Ovary (tissue), 9 donors: ENCODE results near the gene VPS52. TPM values are rescaled to one million over a fixed set of nuclear protein-coding genes. Genes with fewer than 3 reads are reported as not detected.
A peak's percentile ranks its signal among the peaks of the same experiment; 100 is the strongest.

ENCODE experiments used
- DNase-seq, 5 donors: peaks; one replicate each; pipeline ENCODE4 v3.0.0-alpha.2; 2019 to 2020
- H3K27ac ChIP-seq, 2 donors: fragments of 200-600 bp; one replicate each; pipeline versions ENCODE4 v1.5.1 to v1.8.0; 2019 to 2022
- H3K27me3 ChIP-seq: fragments of 200-600 bp; one replicate; pipeline ENCODE4 v1.8.0; 2022
- H3K36me3 ChIP-seq: fragments of 200-600 bp; sonication (generic); one replicate; pipeline ENCODE4 v1.5.1; 2019
- H3K4me1 ChIP-seq: one replicate; pipeline ENCODE4 v1.8.1; 2013; ENCODE audit warnings: mild to moderate bottlenecking, moderate library complexity; ENCODE audit not compliant: insufficient read depth
- H3K4me3 ChIP-seq: fragments of 200-600 bp; sonication (generic); one replicate; pipeline ENCODE4 v1.5.1; 2017
- H3K9me3 ChIP-seq, 2 donors: fragments of 200-600 bp in 1 of 2; sonication (generic) in 1 of 2; one replicate each; pipeline versions ENCODE4 v1.5.1 to v1.8.1; 2013 to 2019; ENCODE audit warnings: mild to moderate bottlenecking in 1 of 2, moderate library complexity in 1 of 2
- CTCF ChIP-seq, 3 donors: fragments of 450-650 bp in 2 of 3; fragments of 200-600 bp in 1 of 3; IDR thresholded peaks; one replicate each; pipeline versions ENCODE4 v1.5.1 to v1.8.0; 2016 to 2022; ENCODE audit warnings: antibody characterized with exemption in 3 of 3, mild to moderate bottlenecking in 1 of 3
- EP300 ChIP-seq: sonication (generic); formaldehyde crosslinking; IDR thresholded peaks from one replicate; pipeline ENCODE4 v1.6.1; 2017; ENCODE audit warnings: antibody characterized with exemption
- POLR2A ChIP-seq: fragments of 450-650 bp; IDR thresholded peaks from one replicate; pipeline ENCODE4 v1.6.1; 2017; ENCODE audit warnings: antibody characterized with exemption, mild to moderate bottlenecking, moderate library complexity
- WGBS, 3 donors: extraction: QIAGEN DNeasy Blood & Tissue Kit in 1 of 3; methylation state at CpG; one replicate each; pipeline versions ENCODE4 v1.1.5 to v1.1.7; 2013 to 2017; 5-methylcytosine and 5-hydroxymethylcytosine counted together
- intact Hi-C, 4 donors: fragments of 100-400 bp; cut with DNase I; formaldehyde crosslinking; loops; one replicate each; pipeline versions ENCODE4 v1.11.0 to v1.15.1; 2022 to 2023
- polyA plus RNA-seq, 2 donors: library from polyadenylated mRNA; stranded (reverse); fragments of 200-250 nt in 1 of 2; fragments of 350-450 nt in 1 of 2; fragmentation: Illumina TruSeq in 1 of 2; extraction: RNeasy Lipid Tissue Mini Kit (QIAGEN cat#74804) in 1 of 2; gene quantifications; one replicate each; pipeline ENCODE4 v1.2.3, GENCODE V29; 2013 to 2014
- total RNA-seq, 7 donors: library from RNA; depleted of rRNA in 2 of 7; stranded (reverse); fragments of >200 nt in 2 of 7; fragmentation: NEBNext Ultra II Directional in 3 of 7; extraction: Animal tissue kit (Norgen Biotek cat#: 25700) in 3 of 7; gene quantifications; one replicate each; pipeline versions ENCODE4 v1.1.0 to v1.2.4, GENCODE V29; 2016 to 2023
- donor health status: DM: no; HTN: no; CAD: no; lungs with moderate emphysema.
- donor health status: DM: no; HTN: no; CAD: no.
- donor health status: Bipolar disorder and iron deficiency.
- donor health status: DM: yes; HTN: yes; CAD: no.
- donor health status: DM: no; HTN: no; CAD: no.
- donor health status: DM: yes; HTN: yes; CAD: no.

The VPS52 gene
- total and polyA plus RNA-seq, 9 donors, result 24.0 to 56.7 (median 45.2) TPM

GRCh38 chr6:33290459-33290858 lies 18.8 kb upstream of the VPS52 start:
- no peaks in the 10 kb centered on the region for H3K27me3 ChIP-seq
- peak overlapping the region; percentile 88 for H3K4me3 ChIP-seq
- H3K9me3 ChIP-seq, result no peaks in the 10 kb centered on the region
- peaks cover 6% of the 10 kb centered on the region for H3K4me1 ChIP-seq
- WGBS, 3 donors, result 55 to 64% (median 61%) methylated on average over 7 of the region's 7 CpGs
- H3K27ac ChIP-seq, result no peak overlapping the region
- intact Hi-C loops, result loop anchor here in 1 of 4 donors (10.0 kb wide), 1 partner anchor 124 kb away; the partner anchor contains the start of genes CUTA and PHF1
- DNase-seq, result peak in 1 of 5 donors; percentile 47
- H3K36me3 ChIP-seq, result no peaks in the 10 kb centered on the region
- TF ChIP-seq CTCF (IDR thresholded peaks at IDR 0.05) (no peak), EP300 (no peak), POLR2A (no peak)

DNA sequence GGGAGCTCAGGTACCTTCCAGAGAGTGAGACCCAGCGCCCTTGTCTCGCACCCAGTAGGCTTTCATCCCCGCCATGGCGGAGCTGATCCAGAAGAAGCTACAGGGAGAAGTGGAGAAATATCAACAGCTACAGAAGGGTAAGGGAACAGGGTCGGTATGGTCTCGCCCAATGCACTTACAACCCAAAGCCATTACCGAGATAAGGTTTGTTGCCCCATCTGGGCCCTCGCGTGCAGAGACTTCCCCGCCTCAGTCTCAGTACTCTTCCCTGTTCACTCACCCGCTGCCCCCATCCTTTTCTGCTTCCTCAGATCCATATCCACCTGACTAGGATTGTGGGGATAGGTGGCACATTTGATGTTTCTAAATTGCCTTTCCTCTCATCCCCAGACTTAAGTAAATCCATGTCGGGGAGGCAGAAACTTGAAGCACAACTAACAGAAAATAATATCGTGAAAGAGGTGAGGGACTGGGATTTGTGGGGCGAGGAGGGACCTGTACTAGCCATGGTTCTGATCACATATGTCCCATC lies 18.2 kb upstream of the VPS52 start:
- H3K27ac ChIP-seq, result peak overlapping the region in 1 of 2 donors; percentile 69
- WGBS, 3 donors, result 1 to 6% (median 2%) methylated on average over 14 of the region's 14 CpGs
- no peaks in the 10 kb centered on the region for H3K36me3 ChIP-seq
- TF ChIP-seq CTCF (IDR thresholded peaks at IDR 0.05) (no peak), EP300 (no peak), POLR2A (no peak)
- H3K4me3 ChIP-seq, result peak overlapping the region; percentile 88
- intact Hi-C loops, result loop anchor here in 2 of 4 donors (10.0 kb wide), 2 partner anchors 125 to 1345 kb away; partner anchors contain the start of genes CFB (in 1 of the 2), CUTA (in 1 of the 2) and PHF1 (in 1 of the 2)
- H3K27me3 ChIP-seq, result no peaks in the 10 kb centered on the region
- DNase-seq, result no peak
- H3K4me1 ChIP-seq, result peaks cover 6% of the 10 kb centered on the region
- H3K9me3 ChIP-seq, result no peaks in the 10 kb centered on the region

GRCh38 chr6:33288921-33289783 lies 17.5 kb upstream of the VPS52 start, which contains the start of the genes PFDN6 and WDR46:
PFDN6 (plus strand) TSS chr6:33289601; CDS start chr6:33289857, 256 bp downstream.
WDR46 (minus strand) TSS chr6:33289239; CDS start chr6:33289170, 69 bp downstream.
- Histone ChIP-seq H3K27me3 (no peaks in the 10 kb centered on the region), H3K4me1 (peaks cover 6% of the 10 kb centered on the region), H3K4me3 (peak within 1 kb of the TSS; percentile 88), H3K9me3 (no peaks in the 10 kb centered on the region), H3K36me3 (no peaks in the 10 kb centered on the region), H3K27ac (peak within 1 kb of the TSS in 1 of 2 donors; percentile 69)
- intact Hi-C loops, result loop anchor here in 1 of 4 donors (10.0 kb wide), 1 partner anchor 1344 kb away; the partner anchor contains the start of gene CFB
- peak; percentile 75 to 84 (median 79) for DNase-seq
- WGBS, 3 donors, result 0 to 1% (median 0%) methylated on average over 43 of the region's 43 CpGs
- TF ChIP-seq EP300, result peak; percentile 46
- no peak for TF ChIP-seq CTCF (IDR thresholded peaks at IDR 0.05)
- peak; percentile 33 for TF ChIP-seq POLR2A

- H3K4me3 ChIP-seq, result peak overlapping the region; percentile 88
- H3K4me1 ChIP-seq, result peaks cover 6% of the 10 kb centered on the region
- H3K27ac ChIP-seq, result peak overlapping the region in 1 of 2 donors; percentile 9
- H3K36me3 ChIP-seq, result no peaks in the 10 kb centered on the region
- 9 to 12% (median 10%) methylated on average over 19 to 21 of the region's 21 CpGs for WGBS, 3 donors
- intact Hi-C loops, result loop anchor here in 1 of 4 donors (10.0 kb wide), 1 partner anchor 1344 kb away; the partner anchor contains the start of gene CFB
- no peaks in the 10 kb centered on the region for H3K27me3 ChIP-seq
- TF ChIP-seq POLR2A (no peak), CTCF (IDR thresholded peaks at IDR 0.05) (no peak), EP300 (no peak)
- peak in 1 of 5 donors; percentile 36 for DNase-seq
- H3K9me3 ChIP-seq, result no peaks in the 10 kb centered on the region
Measured at GRCh38 chr6:33288141-33288920, 16.7 kb upstream of the VPS52 start.
